ENCODE measurements around the gene SUZ12. TPM values are rescaled to one million over a fixed set of nuclear protein-coding genes. Genes with fewer than 3 reads are reported as not detected.
"Not testable (repeated sequence)": the region's sequence is repeated elsewhere in the genome, so short reads cannot be mapped to it uniquely, and the experiment has no call there.

Gene SUZ12
- total and polyA plus RNA-seq, 2 of the 4 experiments (the other 2 are of a cell fraction): 12.2 to 12.3 TPM

GRCh38 chr17:31912705-31913104, 24.1 kb upstream of the SUZ12 start:
- H4K5ac ChIP-seq (ENCODE audit: low read depth, low read length); H3K23ac ChIP-seq (ENCODE audit: low read depth, low read length); dilution Hi-C loops (cut with HindIII; ENCODE audit: low sequenced_read_pairs, unreplicated experiment); H4K20me1 ChIP-seq (ENCODE audit: insufficient read depth, low read length); H3K9me3 ChIP-seq (ENCODE audit: control insufficient read depth, insufficient read depth, low read length); H3K27ac ChIP-seq (ENCODE audit: insufficient read depth, low read length); H2BK120ac ChIP-seq (ENCODE audit: low read depth, low read length); H2BK15ac ChIP-seq (ENCODE audit: low read depth, low read length); H3K4me1 ChIP-seq (ENCODE audit: control insufficient read depth, insufficient read depth, low read length); POLR2A ChIA-PET (ENCODE audit: unreplicated experiment); H3K56ac ChIP-seq (ENCODE audit: extremely low read depth, insufficient read depth, low read length); H3K4me3 ChIP-seq (ENCODE audit: insufficient read depth, low read depth, low read length); intact Hi-C loops (cut with micrococcal nuclease); H3K9me1 ChIP-seq (ENCODE audit: insufficient read depth, low read length); H2BK20ac ChIP-seq (ENCODE audit: low read depth, low read length); H3K79me1 ChIP-seq (ENCODE audit: low read depth in 1 of 2, low read length in 2 of 2); H3K18ac ChIP-seq (ENCODE audit: low read depth, low read length); H3K4ac ChIP-seq (ENCODE audit: low read depth, low read length); H4K91ac ChIP-seq (ENCODE audit: insufficient read depth, low read depth, low read length); H3K4me2 ChIP-seq (ENCODE audit: low read depth, low read length); H3K14ac ChIP-seq (replicated peaks; ENCODE audit: low read depth, low read length); in situ Hi-C loops (cut with MboI; ENCODE audit: low sequenced_read_pairs); H4K8ac ChIP-seq (ENCODE audit: low read depth in 2 of 2, low read length in 2 of 2); H3K9ac ChIP-seq (ENCODE audit: low read depth, low read length); BruUV-seq (replicated peaks); H2AK9ac ChIP-seq (replicated peaks; ENCODE audit: low read depth, low read length, poor library complexity); H3K27me3 ChIP-seq (ENCODE audit: control insufficient read depth, insufficient read depth, low read length); H2AFZ ChIP-seq (replicated peaks; ENCODE audit: low read length, poor library complexity); H3K36me3 ChIP-seq (ENCODE audit: control insufficient read depth, insufficient read depth, low read length); H2AK5ac ChIP-seq (ENCODE audit: low read depth, low read length); H2BK5ac ChIP-seq (ENCODE audit: low read depth, low read length, poor library complexity, severe bottlenecking): not testable (repeated sequence)
- no CpG with 5 or more reads among the region's 6 CpGs for WGBS, 2 experiments (ENCODE audit: extremely low coverage in 2 of 2, insufficient read length in 1 of 2)
- CTCF ChIA-PET: interaction anchor here (0.6 to 1.6 kb wide), 3 partner anchors 11 to 775 kb away, joined by 3 to 9 read pairs (median 4); partner anchors contain the start of gene UTP6
- TF ChIP-seq SMC3 (IDR thresholded peaks at IDR 0.05; ENCODE audit: low read depth, low read length): 0 out of 2 replicates have a peak, but pooled peaks have one; percentile 15
- TF ChIP-seq, protein P1, sequence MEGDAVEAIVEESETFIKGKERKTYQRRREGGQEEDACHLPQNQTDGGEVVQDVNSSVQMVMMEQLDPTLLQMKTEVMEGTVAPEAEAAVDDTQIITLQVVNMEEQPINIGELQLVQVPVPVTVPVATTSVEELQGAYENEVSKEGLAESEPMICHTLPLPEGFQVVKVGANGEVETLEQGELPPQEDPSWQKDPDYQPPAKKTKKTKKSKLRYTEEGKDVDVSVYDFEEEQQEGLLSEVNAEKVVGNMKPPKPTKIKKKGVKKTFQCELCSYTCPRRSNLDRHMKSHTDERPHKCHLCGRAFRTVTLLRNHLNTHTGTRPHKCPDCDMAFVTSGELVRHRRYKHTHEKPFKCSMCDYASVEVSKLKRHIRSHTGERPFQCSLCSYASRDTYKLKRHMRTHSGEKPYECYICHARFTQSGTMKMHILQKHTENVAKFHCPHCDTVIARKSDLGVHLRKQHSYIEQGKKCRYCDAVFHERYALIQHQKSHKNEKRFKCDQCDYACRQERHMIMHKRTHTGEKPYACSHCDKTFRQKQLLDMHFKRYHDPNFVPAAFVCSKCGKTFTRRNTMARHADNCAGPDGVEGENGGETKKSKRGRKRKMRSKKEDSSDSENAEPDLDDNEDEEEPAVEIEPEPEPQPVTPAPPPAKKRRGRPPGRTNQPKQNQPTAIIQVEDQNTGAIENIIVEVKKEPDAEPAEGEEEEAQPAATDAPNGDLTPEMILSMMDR (conservative IDR thresholded peaks at IDR 0.05; ENCODE audit: low read depth, low read length): peak; percentile 40
- ATAC-seq (ENCODE audit: low read depth) (peak; percentile 60), DNase-seq (peak; percentile 34)

Data from IMR-90 (cell line).